Fibroblast of skin of abdomen (primary cell): ENCODE measurements around the gene CMBL.
A peak's percentile ranks its signal among the peaks of the same experiment; 100 is the strongest.
"Not testable (repeated sequence)": the region's sequence is repeated elsewhere in the genome, so short reads cannot be mapped to it uniquely, and the experiment has no call there.

ENCODE experiments used
- DNase-seq: peaks from one replicate; pipeline ENCODE4 v3.0.0-alpha.2; 2013

CMBL gene

GRCh38 chr5:10333154-10334006, 25.7 kb upstream of the CMBL start:
- no peak for DNase-seq

GRCh38 chr5:10332301-10332700, 24.6 kb upstream of the CMBL start:
- DNase-seq: no peak

DNA sequence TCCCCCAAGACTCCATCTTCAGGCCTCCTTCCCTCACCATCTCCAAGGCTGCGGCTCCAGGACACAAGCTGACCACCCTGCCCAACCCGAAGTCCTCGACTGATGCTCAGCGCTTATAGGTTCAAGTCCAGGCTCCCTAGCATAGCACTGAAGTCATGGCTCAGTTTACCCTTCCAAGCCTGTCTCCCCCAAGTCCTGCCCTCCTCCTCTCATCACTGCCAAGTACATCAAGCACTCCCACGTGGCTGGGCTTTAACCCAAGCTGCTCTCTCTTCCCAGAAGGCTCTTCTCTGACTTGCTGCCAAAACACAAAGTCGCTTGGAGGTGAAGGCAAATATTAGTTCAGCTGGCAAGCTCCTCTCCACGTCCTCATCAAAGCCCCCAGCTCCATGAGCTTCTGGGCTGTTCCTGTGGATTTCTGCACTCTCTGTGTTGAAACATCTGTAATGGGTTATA, 23.7 kb upstream of the CMBL start:
- DNase-seq: peak; percentile 91

DNA sequence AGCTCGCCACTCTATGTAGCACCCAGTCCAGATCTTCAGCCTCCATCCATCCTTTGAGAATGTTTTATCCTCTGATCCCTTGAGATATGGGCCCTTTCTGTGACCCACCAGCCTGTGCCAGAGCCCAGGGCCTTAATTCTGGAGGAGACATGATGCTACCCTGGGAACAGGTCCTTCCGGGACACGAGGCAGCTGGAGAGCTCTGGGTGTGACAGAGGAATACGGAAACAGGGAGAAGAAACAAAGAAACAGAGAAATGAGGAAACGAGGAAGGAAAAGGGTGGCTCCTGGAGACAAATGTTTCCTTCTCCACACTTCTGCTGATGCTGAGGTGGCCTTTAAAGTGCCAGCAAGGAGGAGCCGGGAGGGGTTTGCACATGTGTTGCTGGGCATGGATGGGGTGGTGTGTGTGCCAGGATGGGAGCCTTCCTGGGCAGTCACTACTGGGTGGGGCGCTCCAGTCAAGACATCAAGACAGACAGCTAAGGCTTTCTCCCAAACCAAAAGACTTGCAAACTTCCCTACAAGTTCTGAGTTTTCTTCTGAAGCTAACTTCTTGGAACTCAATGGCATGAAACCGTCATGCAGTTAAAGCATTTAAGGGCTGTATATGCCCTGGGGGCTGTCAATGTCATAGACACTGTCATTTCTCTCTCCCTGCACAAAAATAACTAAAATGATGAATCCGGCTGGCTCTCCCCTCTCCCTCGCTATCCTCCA, 23.0 kb upstream of the CMBL start:
- no peak for DNase-seq

DNA sequence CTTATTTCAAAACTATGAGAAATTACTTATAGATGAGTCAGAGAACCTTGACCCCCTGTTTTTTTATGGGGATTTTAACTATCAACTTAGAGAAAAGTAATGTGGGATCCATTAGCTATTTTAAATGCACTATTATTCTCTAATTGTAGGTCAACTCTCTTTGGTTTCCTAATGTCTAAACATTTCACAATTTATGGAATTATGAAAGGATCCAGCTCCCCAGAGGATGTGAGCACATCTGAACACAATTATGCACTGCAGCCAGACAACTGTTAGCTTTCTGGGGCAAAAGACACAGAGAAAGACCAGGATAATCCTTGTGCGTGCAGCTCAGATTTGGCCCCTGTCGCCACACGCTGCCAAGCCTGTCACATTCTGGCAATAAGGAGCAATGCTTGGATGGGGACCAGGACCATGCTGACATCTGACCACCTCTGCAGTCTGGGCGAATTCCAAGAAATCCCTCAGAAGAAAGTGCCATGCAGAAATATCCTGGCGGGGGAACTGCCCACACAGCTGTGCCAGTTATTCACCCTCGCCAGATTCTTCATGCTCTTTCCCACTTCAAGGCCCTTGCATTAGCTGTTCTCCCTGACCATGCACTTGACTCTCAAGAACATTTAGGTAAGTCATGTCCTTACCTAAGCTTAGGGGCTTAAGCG, 22.2 kb upstream of the CMBL start:
- peak; percentile 90 for DNase-seq

GRCh38 chr5:10329446-10329819, 21.7 kb upstream of the CMBL start:
- DNase-seq: no peak

GRCh38 chr5:10328323-10328722, 20.6 kb upstream of the CMBL start:
- no peak for DNase-seq

DNA sequence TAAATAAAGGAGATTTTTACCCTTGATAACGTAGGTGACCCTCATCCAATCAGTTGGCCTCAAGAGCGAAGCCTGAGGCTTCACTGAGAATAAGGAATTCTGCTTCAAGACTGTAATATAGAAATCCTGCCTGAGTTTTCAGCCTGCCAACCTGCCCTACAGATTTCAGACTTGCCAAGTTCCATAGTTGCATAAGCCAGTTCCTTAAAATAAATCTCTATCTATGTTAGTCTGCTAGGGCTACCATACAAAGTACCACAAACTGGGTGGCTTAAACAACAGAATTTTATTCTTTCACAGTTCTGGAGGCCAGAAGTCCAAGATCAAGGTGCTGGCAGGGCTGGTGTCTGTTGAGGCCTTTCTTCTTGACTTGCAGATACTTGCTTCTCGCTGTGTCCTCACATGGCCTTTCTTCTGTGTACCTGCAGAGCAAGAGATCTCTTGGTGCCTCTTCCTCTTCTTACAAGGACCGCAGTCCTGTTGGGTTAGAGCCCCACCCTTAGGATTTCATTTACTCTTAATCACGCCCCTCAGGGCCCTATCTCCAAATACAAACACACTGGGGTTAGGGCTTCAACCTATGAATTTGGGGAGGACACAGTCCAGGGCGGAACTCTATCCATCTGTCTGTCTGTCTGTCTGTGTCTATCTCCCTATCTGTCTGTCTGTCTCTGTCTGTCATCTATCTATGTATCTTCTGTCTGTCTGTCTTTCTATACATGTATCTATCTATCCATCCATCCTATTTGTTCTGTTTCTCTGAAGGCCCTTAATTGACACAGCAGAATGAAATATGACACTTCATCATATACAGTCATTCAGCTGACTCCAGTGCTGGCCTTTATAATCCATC, 17.0 kb upstream of the CMBL start:
- no peak for DNase-seq

DNA sequence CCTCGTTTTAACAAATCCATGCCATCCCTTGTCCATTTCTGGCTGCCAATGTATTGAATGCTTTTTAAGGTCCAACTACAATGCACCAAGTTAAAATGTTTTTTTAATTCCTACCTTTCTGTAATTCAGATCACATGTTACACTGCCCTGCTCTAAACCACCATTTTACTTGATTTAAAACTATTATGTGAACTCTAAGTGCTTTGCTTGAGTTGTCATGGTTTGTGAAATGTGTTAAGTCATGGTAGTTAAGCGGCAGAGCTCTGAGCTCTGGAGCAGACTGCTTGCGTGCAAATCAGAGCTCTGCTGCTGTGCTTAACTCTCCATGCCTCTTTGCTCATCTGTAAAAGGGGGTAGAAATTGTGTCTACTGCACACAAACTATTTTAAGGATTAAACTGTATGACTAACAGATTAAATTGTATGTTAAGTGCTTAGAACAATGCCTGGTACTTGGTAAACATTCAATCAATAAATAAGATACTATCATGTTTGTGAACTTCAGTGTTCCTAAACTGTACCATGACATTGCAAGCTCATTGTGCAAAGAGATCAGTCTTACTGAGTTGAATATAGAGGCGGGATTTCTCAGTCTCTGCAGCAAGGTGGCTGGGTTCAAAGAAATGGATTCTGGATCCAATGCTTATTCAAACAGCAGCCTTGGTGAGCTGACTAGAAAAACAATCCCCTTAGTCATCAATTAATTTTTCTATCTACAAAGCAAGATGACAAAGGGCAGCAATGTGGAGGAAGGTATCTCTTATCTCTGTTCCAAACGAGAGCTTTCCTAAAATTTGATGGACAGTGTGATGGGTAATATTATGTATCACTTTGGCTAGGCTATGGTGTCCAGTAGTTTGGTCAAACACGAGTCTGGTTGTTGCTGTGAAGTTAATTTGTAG, 16.1 kb upstream of the CMBL start:
- peak; percentile 29 for DNase-seq

DNA sequence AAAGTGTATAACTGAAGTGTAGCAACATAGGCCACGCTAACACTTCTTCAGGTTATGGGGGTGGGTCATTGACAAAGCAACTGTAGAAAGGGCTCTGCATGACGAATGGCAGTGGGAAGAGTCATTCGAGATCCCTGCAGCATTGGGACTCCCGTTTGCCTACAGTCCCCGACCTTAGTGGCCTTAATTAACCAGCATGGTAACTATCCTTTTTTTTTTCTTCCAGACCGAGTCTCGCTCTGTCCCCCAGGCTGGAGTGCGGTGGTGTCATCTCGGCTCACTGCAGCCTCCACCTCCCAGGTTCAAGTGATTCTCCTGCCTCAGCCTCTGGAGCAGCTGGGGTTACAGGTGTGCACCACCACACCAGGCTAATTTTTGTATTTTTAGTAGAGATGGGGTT, 14.2 kb upstream of the CMBL start:
- DNase-seq: no peak

GRCh38 chr5:10320793-10321192, 13.1 kb upstream of the CMBL start:
- no peak for DNase-seq

DNA sequence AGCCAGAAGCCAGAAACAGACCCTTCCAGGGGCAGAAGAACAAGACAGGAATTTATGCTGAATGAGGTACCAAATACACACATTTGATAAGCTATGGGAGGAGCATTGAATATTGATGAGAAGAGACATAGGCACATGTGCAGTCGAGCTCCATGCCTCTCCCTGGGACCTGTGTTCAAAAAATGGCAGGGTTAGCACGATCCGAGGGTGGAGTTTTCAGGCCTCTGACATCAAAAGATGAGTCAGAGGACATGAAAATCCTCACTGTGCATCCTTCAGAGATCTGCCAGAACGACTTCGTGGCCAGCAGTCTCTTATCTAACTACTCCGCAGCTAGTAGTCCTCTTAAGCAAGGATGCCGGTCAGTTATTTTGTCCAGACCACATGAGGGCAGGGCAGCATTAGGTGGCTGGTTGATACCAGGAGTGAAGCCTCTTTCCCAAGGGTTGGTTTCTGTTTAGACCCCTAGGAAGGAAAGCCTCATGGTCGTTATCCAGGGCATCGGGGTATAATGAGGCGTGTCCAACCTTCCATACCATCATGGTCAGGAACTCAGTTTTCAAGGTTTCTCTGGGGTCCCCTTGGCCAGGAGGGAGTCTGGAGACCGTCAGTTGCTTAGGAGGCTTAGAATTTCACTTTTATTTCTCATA, 11.6 kb upstream of the CMBL start:
- no peak for DNase-seq

DNA sequence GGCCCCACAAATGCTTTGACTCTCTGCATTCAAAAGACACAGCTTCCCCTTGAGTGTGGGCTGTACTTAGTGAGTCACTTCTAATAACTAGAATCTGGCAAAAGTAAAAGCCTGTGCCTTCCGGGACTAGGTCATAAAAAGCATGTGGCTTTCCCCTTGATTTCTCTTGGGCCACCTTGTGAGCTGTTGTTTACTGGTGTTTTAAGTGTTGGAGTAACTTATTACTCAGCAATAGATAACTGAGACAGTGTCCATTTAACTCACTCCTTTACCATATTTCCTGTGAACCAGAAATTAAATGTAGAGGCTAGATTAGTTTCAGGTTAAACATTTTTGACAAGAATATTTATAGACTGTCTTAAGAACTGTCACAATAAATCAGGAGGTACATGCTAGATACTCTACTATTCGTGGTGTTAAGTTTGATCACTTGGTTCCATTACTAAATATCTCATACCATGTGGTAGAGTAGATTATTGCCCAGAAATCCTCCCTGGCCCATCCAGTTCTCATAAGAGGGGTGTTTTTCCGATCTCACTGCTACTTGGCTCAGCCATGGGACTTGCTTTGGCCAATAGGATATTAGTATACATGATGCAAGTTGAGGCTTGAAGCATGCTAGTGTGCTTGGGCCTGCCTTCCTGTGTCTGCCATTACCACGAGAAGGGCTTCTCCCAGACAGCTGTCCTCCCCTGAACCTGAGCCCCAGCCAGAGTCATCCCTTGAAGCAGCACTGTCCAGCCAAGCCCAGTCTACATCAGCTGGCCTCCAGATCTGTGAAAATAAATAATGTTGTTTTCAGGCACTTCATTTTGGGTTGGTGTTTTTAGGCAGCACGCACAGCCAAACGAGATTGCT, 10.4 kb upstream of the CMBL start:
- no peak for DNase-seq

- DNase-seq: no peak
These were observed 8.3 kb upstream of the CMBL start for GRCh38 chr5:10315824-10316509.

GRCh38 chr5:10315201-10315600, 7.5 kb upstream of the CMBL start:
- no peak for DNase-seq

GRCh38 chr5:10311595-10312425, 4.1 kb upstream of the CMBL start:
- no peak for DNase-seq

GRCh38 chr5:10310835-10311570, 3.3 kb upstream of the CMBL start:
- not testable (repeated sequence) for DNase-seq
